Stomach (tissue), 4 donors: ENCODE results near the gene CCDC141.

Experiments used
- POLR2AphosphoS5 ChIP-seq, 3 donors: sonication (generic); formaldehyde crosslinking; IDR thresholded peaks; one replicate each; pipeline ENCODE4 v1.6.1; 2016; ENCODE audit warnings: antibody characterized with exemption in 3 of 3
- TF ChIP-seq, protein P1 (sequence below), 7 experiments: fragments of 450-650 bp in 4 of 7; fragments of 200-600 bp in 3 of 7; sonication (generic) in 3 of 7; IDR thresholded peaks; one replicate each; pipeline ENCODE4 v1.5.1; 2016 to 2019; ENCODE audit warnings: antibody characterized with exemption in 7 of 7, control low read depth in 2 of 7, mild to moderate bottlenecking in 1 of 7

DNA sequence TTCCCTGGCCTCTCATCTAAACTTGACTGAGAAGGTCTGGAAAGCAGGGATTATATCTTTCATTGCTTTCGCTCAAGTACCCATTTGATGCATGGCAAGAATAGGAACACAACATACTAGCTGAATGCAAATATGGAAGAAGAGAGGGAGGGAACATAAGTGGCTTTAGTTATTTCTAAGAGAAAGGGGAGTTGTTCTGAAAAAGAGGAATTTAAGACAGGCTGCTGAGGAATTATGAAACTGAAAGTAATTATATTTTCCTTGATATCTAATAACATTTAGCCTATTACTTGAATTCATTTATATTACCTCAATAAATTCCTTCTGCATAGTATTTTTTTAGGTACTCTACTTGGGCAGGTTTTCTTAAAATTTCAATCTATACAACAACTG, 136.9 kb downstream of the CCDC141 start:
- TF ChIP-seq, protein P1, sequence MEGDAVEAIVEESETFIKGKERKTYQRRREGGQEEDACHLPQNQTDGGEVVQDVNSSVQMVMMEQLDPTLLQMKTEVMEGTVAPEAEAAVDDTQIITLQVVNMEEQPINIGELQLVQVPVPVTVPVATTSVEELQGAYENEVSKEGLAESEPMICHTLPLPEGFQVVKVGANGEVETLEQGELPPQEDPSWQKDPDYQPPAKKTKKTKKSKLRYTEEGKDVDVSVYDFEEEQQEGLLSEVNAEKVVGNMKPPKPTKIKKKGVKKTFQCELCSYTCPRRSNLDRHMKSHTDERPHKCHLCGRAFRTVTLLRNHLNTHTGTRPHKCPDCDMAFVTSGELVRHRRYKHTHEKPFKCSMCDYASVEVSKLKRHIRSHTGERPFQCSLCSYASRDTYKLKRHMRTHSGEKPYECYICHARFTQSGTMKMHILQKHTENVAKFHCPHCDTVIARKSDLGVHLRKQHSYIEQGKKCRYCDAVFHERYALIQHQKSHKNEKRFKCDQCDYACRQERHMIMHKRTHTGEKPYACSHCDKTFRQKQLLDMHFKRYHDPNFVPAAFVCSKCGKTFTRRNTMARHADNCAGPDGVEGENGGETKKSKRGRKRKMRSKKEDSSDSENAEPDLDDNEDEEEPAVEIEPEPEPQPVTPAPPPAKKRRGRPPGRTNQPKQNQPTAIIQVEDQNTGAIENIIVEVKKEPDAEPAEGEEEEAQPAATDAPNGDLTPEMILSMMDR (IDR thresholded peaks at IDR 0.05): no peak
- no peak for TF ChIP-seq POLR2AphosphoS5 (IDR thresholded peaks at IDR 0.05)
